Neural progenitor cell (in vitro differentiated cells): Measurements from ENCODE around the gene SC5D.

Experiments
- CTCF ChIP-seq: fragments of 200-600 bp; sonication (generic); IDR thresholded peaks from 2 replicates; pipeline ENCODE4 v1.5.1; 2017; ENCODE audit warnings: antibody characterized with exemption, mild to moderate bottlenecking
- EZH2 ChIP-seq: fragments of 200-600 bp; sonication (generic); IDR thresholded peaks from 2 replicates; pipeline ENCODE4 v1.6.1; 2017; ENCODE audit warnings: antibody characterized with exemption, mild to moderate bottlenecking, moderate library complexity

DNA sequence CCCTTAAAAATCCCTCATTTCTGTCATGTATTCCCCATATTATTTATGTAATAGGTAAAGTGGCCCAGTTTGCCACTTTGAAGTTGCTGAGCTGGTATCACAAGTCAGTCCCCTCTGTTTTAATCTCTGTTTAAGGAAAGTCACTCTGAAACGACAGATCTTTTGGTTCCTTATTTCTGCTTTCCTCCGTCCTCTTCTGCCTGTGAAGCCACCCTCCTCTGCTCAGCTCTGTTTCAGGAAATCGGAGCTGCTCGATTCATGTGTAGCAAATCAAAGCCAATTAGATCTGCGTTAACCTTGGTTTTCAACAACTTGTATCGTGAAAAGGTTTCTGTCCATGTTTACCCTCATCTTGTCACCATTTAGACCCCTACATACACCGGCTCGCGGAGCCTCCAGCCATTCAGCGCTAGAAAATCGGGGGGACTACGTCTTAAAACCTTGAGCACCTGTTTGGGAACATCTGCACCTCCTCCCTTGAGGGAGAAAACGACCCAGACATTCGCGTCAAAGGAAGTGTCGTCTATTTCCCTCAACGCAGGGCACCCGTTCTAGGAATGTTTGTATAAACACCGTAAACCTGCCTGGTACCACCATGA is 576 bp upstream of the SC5D start:
- TF ChIP-seq CTCF (no peak), EZH2 (no peak)
